BLaER1 (cell line): Measurements from ENCODE around the gene HASPIN.

Source experiments
- H3K27ac ChIP-seq: shearing (Covaris generic); formaldehyde crosslinking; 2 replicates; pipeline ENCODE4 v1.8.1; 2022
- H3K27me3 ChIP-seq: shearing (Covaris generic); formaldehyde crosslinking; 2 replicates; pipeline ENCODE4 v1.8.1; 2022
- H3K36me3 ChIP-seq: shearing (Covaris generic); formaldehyde crosslinking; 2 replicates; pipeline ENCODE4 v1.8.1; 2022
- H3K4me1 ChIP-seq: shearing (Covaris generic); formaldehyde crosslinking; 2 replicates; pipeline ENCODE4 v1.8.1; 2022
- H3K4me2 ChIP-seq: shearing (Covaris generic); formaldehyde crosslinking; 2 replicates; pipeline ENCODE4 v1.8.1; 2022
- H3K4me3 ChIP-seq: shearing (Covaris generic); formaldehyde crosslinking; 2 replicates; pipeline ENCODE4 v1.8.1; 2022
- H3K9ac ChIP-seq: shearing (Covaris generic); formaldehyde crosslinking; 2 replicates; pipeline ENCODE4 v1.8.1; 2022
- H3K9me3 ChIP-seq: shearing (Covaris generic); formaldehyde crosslinking; 2 replicates; pipeline ENCODE4 v1.8.1; 2022
- H4K20me1 ChIP-seq: shearing (Covaris generic); formaldehyde crosslinking; 2 replicates; pipeline ENCODE4 v1.8.1; 2022
- Cebpa-rat ChIP-seq: shearing (Covaris generic); IDR thresholded peaks from 2 replicates; pipeline ENCODE4 v1.8.1; 2022

Gene HASPIN

GRCh38 chr17:3685174-3685573 lies 38.5 kb upstream of the HASPIN start:
- H3K9me3 ChIP-seq = no peaks in the 10 kb centered on the region

GRCh38 chr17:3688027-3688553 lies 35.6 kb upstream of the HASPIN start:
- H4K20me1 ChIP-seq = peaks cover 20% of the 10 kb centered on the region
- H3K36me3 ChIP-seq = peaks cover 21% of the 10 kb centered on the region; the same call in 1 of the 2 replicates
- peak overlapping the region; percentile 90 for H3K27ac ChIP-seq
- peak overlapping the region; percentile 94 for H3K4me2 ChIP-seq
- H3K27me3 ChIP-seq = no peaks in the 10 kb centered on the region
- no peak for TF ChIP-seq Cebpa-rat
- peak overlapping the region; percentile 55 for H3K4me3 ChIP-seq
- H3K4me1 ChIP-seq = peaks cover 73% of the 10 kb centered on the region
- no peaks in the 10 kb centered on the region for H3K9me3 ChIP-seq
- H3K9ac ChIP-seq = peak overlapping the region; percentile 75

More at GRCh38 chr17:3685174-3685573, 38.5 kb upstream of the HASPIN start:
- H3K36me3 ChIP-seq = peaks cover 12% of the 10 kb centered on the region; the same call in 1 of the 2 replicates
- H3K9ac ChIP-seq = no peak overlapping the region
- H3K27me3 ChIP-seq = no peaks in the 10 kb centered on the region
- H3K4me2 ChIP-seq = peak overlapping the region; percentile 65
- no peak overlapping the region for H3K4me3 ChIP-seq
- H3K27ac ChIP-seq = peak overlapping the region; percentile 67
- peaks cover 57% of the 10 kb centered on the region for H3K4me1 ChIP-seq
- H4K20me1 ChIP-seq = peaks cover 7% of the 10 kb centered on the region
- TF ChIP-seq Cebpa-rat = no peak

- peak overlapping the region; percentile 55; the same call in 1 of the 2 replicates for H3K4me3 ChIP-seq
- no peaks in the 10 kb centered on the region for H3K9me3 ChIP-seq
- peak overlapping the region; percentile 90 for H3K27ac ChIP-seq
- peaks cover 20% of the 10 kb centered on the region for H4K20me1 ChIP-seq
- H3K4me2 ChIP-seq = peak overlapping the region; percentile 94
- no peak for TF ChIP-seq Cebpa-rat
- peaks cover 73% of the 10 kb centered on the region for H3K4me1 ChIP-seq
- no peaks in the 10 kb centered on the region for H3K27me3 ChIP-seq
- peaks cover 21% of the 10 kb centered on the region; the same call in 1 of the 2 replicates for H3K36me3 ChIP-seq
- peak overlapping the region; percentile 75 for H3K9ac ChIP-seq
Observed at GRCh38 chr17:3688852-3689261, 34.8 kb upstream of the HASPIN start.

- Histone ChIP-seq H3K9ac (no peak overlapping the region), H3K4me3 (no peak overlapping the region), H3K9me3 (no peaks in the 10 kb centered on the region), H3K27me3 (no peaks in the 10 kb centered on the region), H3K36me3 (peaks cover 21% of the 10 kb centered on the region; the same call in 1 of the 2 replicates), H3K4me1 (peaks cover 73% of the 10 kb centered on the region), H3K4me2 (peak overlapping the region; percentile 94), H3K27ac (peak overlapping the region; percentile 90; the same call in 1 of the 2 replicates), H4K20me1 (peaks cover 20% of the 10 kb centered on the region)
- TF ChIP-seq Cebpa-rat = no peak
Observed at GRCh38 chr17:3689262-3690093, 34.2 kb upstream of the HASPIN start.

- Histone ChIP-seq H3K4me1 (peaks cover 73% of the 10 kb centered on the region), H3K9ac (no peak overlapping the region)
Observed at GRCh38 chr17:3690094-3690715, 33.5 kb upstream of the HASPIN start.

GRCh38 chr17:3691617-3692067 lies 32.1 kb upstream of the HASPIN start:
- Histone ChIP-seq H3K9me3 (no peaks in the 10 kb centered on the region), H3K4me3 (no peak overlapping the region), H3K27me3 (0 out of 2 replicates have a peak, but pooled peaks cover 6% of the 10 kb centered on the region), H3K36me3 (peaks cover 21% of the 10 kb centered on the region; the same call in 1 of the 2 replicates), H4K20me1 (peaks cover 25% of the 10 kb centered on the region), H3K4me1 (peaks cover 81% of the 10 kb centered on the region), H3K9ac (no peak overlapping the region), H3K27ac (no peak overlapping the region), H3K4me2 (peak overlapping the region; percentile 94; the same call in 1 of the 2 replicates)
- no peak for TF ChIP-seq Cebpa-rat

More at GRCh38 chr17:3690094-3690715, 33.5 kb upstream of the HASPIN start:
- no peaks in the 10 kb centered on the region for H3K9me3 ChIP-seq
- TF ChIP-seq Cebpa-rat = no peak
- H3K36me3 ChIP-seq = peaks cover 21% of the 10 kb centered on the region; the same call in 1 of the 2 replicates
- H3K27ac ChIP-seq = peak overlapping the region; percentile 22; the same call in 1 of the 2 replicates
- 0 out of 2 replicates have a peak, but pooled peaks cover 6% of the 10 kb centered on the region for H3K27me3 ChIP-seq
- peak overlapping the region; percentile 94 for H3K4me2 ChIP-seq
- no peak overlapping the region for H3K4me3 ChIP-seq
- peaks cover 25% of the 10 kb centered on the region for H4K20me1 ChIP-seq

GRCh38 chr17:3692346-3692745 lies 31.4 kb upstream of the HASPIN start:
- TF ChIP-seq Cebpa-rat = no peak
- Histone ChIP-seq H4K20me1 (peaks cover 25% of the 10 kb centered on the region), H3K4me2 (peak overlapping the region; percentile 96), H3K4me3 (no peak overlapping the region), H3K9me3 (no peaks in the 10 kb centered on the region), H3K9ac (no peak overlapping the region), H3K36me3 (peaks cover 21% of the 10 kb centered on the region; the same call in 1 of the 2 replicates), H3K4me1 (peaks cover 83% of the 10 kb centered on the region), H3K27ac (no peak overlapping the region), H3K27me3 (0 out of 2 replicates have a peak, but pooled peaks cover 6% of the 10 kb centered on the region)

- Histone ChIP-seq H3K4me3 (no peak overlapping the region), H3K9ac (no peak overlapping the region), H3K36me3 (peaks cover 21% of the 10 kb centered on the region; the same call in 1 of the 2 replicates), H3K4me1 (peaks cover 80% of the 10 kb centered on the region), H3K9me3 (peaks cover 6% of the 10 kb centered on the region), H3K4me2 (peak overlapping the region; percentile 96), H3K27me3 (0 out of 2 replicates have a peak, but pooled peaks cover 6% of the 10 kb centered on the region), H3K27ac (no peak overlapping the region), H4K20me1 (peaks cover 25% of the 10 kb centered on the region)
- TF ChIP-seq Cebpa-rat = no peak
Observed at GRCh38 chr17:3693141-3693540, 30.6 kb upstream of the HASPIN start.

- Histone ChIP-seq H3K36me3 (peaks cover 21% of the 10 kb centered on the region; the same call in 1 of the 2 replicates), H3K4me3 (no peak overlapping the region), H3K9me3 (peaks cover 11% of the 10 kb centered on the region), H4K20me1 (peaks cover 25% of the 10 kb centered on the region), H3K27ac (no peak overlapping the region), H3K4me1 (peaks cover 73% of the 10 kb centered on the region), H3K27me3 (0 out of 2 replicates have a peak, but pooled peaks cover 6% of the 10 kb centered on the region), H3K4me2 (peak overlapping the region; percentile 96), H3K9ac (no peak overlapping the region)
- no peak for TF ChIP-seq Cebpa-rat
Observed at GRCh38 chr17:3693829-3694231, 29.9 kb upstream of the HASPIN start.
